ENCODE measurements around the gene THTPA. TPM values are rescaled to one million over a fixed set of nuclear protein-coding genes. Genes with fewer than 3 reads are reported as not detected.

Gene THTPA
- total and polyA plus RNA-seq, 2 donors (not counting 1 experiment from before 2014, with no cell fraction given), result 17.0 to 21.4 TPM

DNA sequence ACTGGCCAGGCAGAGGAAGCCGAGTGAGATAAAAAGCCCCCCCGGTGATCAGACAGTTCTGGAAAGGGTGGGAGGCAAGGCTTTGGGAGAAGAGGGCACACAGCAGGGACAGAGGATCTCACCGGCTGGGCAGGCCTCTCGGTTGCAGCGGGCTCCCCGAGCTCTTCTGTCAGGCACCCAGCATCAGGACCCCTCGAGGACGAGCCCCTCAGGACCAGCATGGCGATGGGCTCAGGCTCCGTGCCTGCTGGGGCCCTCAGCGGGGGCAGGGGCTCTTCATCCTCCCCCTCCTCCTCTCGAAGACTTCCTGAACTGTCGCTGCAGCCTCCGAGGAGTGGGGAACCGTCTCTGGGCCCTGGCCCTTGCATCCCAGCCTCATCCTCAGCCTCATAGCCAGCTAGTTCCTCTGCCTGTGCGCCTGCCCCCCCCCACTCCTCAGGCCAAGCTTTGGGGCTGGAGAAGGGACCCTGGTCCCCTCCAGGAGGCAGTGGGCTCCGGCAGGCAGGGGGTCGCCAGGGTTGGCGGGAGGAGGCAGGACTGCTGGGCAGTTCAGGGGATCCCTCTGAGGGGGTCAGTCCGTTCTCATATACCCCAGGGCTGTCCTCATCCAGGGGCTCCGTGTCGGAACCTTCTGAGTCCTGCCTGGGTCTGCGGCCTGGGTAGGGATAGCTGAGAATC lies 14.9 kb downstream of the THTPA start:
- Histone ChIP-seq H3K27me3 (replicated peaks in 1 of 4; ENCODE audit: control extremely low read depth in 1 of 4, control insufficient read depth in 3 of 4, insufficient read depth in 4 of 4, low read length in 3 of 4) (peaks cover 0 to 27% (median 9%) of the 10 kb centered on the region in 4 experiments), H3K4me1 (ENCODE audit: control insufficient read depth in 2 of 2, insufficient read depth in 2 of 2, low read length in 2 of 2) (peaks cover 16 to 23% of the 10 kb centered on the region in 2 donors), H3K9ac (ENCODE audit: low read length) (no peak overlapping the region), H2AFZ (ENCODE audit: insufficient read depth, low read depth, low read length, poor library complexity, severe bottlenecking) (no peak overlapping the region), H3K27ac (ENCODE audit: low read length in 2 of 2) (no peak overlapping the region), H4K20me1 (ENCODE audit: control insufficient read depth, insufficient read depth, low read length, poor library complexity, severe bottlenecking) (peaks cover 12% of the 10 kb centered on the region), H3K36me3 (replicated peaks in 1 of 2; ENCODE audit: control extremely low read depth in 1 of 2, control insufficient read depth in 1 of 2, extremely low read depth in 1 of 2, insufficient read depth in 2 of 2, low read length in 1 of 2) (peaks cover 0 to 4% of the 10 kb centered on the region in 2 experiments), H3K79me2 (ENCODE audit: control insufficient read depth, insufficient read depth, low read length) (peaks cover 18% of the 10 kb centered on the region), H3K4me2 (replicated peaks; ENCODE audit: low read depth, low read length, poor library complexity, severe bottlenecking) (no peak overlapping the region), H3K9me3 (ENCODE audit: control extremely low read depth in 1 of 3, control insufficient read depth in 2 of 3, insufficient read depth in 1 of 3, low read length in 2 of 3) (peaks cover 0 to 2% (median 0%) of the 10 kb centered on the region in 3 donors), H3K4me3 (ENCODE audit: control extremely low read depth in 1 of 5, extremely low read depth in 1 of 5, insufficient read depth in 1 of 5, low read depth in 2 of 5, low read length in 4 of 5) (no peak overlapping the region)
- Mint-ChIP-seq H3K4me3 (no peak overlapping the region), H3K9me3 (ENCODE audit: insufficient read depth) (no peaks in the 10 kb centered on the region), H3K4me1 (peaks cover 25% of the 10 kb centered on the region), H3K27ac (no peak overlapping the region), H3K27me3 (peaks cover 38% of the 10 kb centered on the region)
- TF ChIP-seq, protein P1, sequence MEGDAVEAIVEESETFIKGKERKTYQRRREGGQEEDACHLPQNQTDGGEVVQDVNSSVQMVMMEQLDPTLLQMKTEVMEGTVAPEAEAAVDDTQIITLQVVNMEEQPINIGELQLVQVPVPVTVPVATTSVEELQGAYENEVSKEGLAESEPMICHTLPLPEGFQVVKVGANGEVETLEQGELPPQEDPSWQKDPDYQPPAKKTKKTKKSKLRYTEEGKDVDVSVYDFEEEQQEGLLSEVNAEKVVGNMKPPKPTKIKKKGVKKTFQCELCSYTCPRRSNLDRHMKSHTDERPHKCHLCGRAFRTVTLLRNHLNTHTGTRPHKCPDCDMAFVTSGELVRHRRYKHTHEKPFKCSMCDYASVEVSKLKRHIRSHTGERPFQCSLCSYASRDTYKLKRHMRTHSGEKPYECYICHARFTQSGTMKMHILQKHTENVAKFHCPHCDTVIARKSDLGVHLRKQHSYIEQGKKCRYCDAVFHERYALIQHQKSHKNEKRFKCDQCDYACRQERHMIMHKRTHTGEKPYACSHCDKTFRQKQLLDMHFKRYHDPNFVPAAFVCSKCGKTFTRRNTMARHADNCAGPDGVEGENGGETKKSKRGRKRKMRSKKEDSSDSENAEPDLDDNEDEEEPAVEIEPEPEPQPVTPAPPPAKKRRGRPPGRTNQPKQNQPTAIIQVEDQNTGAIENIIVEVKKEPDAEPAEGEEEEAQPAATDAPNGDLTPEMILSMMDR (IDR thresholded peaks at IDR 0.05), result no peak
- TF ChIP-seq EZH2 (IDR thresholded peaks at IDR 0.05; ENCODE audit: borderline replicate concordance, insufficient read depth, low read depth, low read length, poor library complexity, severe bottlenecking), result no peak
- DNase-seq (peak; percentile 8), ATAC-seq (ENCODE audit: low read depth) (no peak)
- POLR2A ChIA-PET, result no interaction called here
- WGBS (ENCODE audit: insufficient coverage), result 86% methylated on average over 23 of the region's 23 CpGs
- CTCF ChIA-PET, result interaction anchor here (9.3 kb wide), 1 partner anchor 14 kb away, joined by 61 read pairs; the partner anchor contains the start of gene THTPA
- intact Hi-C loops (cut with micrococcal nuclease), result no loop called here
